H4 (cell line): ENCODE measurements around the gene CD22. TPM values are rescaled to one million over a fixed set of nuclear protein-coding genes. Genes with fewer than 3 reads are reported as not detected.
A peak's percentile ranks its signal among the peaks of the same experiment; 100 is the strongest.

Experiments used
- DNase-seq: peaks from one replicate; pipeline ENCODE4 v3.0.0-alpha.2; 2015; ENCODE audit warnings: low spot score
- total RNA-seq: library from RNA; depleted of rRNA; stranded (reverse); fragments of >200 nt; shearing (Covaris generic); gene quantifications from 2 replicates; pipeline ENCODE4 v1.2.3, GENCODE V29; 2014

Gene CD22
- total RNA-seq, 1 experiment from 2014 or later = 1.9 TPM

DNA sequence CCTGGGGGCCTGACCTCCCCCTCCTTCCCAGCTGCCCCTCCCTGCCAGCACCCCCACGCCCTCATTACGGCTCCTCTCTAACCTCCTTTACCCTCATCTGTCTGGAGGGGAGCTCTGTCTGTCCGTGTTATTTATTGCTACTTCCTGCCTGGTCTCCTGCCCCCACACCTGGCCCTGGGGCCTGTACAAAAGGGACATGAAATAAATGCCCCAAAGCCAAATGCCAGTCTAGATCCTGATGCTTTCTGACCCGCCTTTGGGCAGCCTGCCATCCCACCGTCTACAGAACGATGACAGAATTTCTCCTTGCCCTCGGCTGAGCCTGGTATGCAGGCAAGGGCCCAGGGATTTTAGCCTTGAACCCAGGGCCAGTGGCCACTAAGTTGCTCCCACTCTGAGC, 15.4 kb upstream of the CD22 start:
- peak; percentile 61 for DNase-seq

DNA sequence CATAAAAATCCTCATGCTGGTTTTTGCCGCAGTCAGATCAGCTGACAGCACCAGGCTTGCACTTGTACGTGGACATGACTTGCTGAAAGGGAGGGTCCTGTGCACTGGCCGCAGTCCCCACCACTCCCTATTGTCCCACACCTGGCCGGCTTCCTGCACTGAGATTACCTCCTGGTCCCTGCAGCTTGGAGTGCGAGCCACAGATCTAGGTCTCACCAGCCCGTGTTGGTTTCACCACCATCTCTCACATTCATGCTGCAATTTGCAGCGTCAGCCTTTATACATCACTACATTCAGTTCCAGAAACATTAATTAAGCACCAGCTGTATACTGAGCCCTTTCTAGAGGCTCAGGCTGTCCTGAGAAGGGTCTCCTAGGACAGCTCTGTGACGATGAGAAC, 15.0 kb upstream of the CD22 start:
- no peak for DNase-seq

DNA sequence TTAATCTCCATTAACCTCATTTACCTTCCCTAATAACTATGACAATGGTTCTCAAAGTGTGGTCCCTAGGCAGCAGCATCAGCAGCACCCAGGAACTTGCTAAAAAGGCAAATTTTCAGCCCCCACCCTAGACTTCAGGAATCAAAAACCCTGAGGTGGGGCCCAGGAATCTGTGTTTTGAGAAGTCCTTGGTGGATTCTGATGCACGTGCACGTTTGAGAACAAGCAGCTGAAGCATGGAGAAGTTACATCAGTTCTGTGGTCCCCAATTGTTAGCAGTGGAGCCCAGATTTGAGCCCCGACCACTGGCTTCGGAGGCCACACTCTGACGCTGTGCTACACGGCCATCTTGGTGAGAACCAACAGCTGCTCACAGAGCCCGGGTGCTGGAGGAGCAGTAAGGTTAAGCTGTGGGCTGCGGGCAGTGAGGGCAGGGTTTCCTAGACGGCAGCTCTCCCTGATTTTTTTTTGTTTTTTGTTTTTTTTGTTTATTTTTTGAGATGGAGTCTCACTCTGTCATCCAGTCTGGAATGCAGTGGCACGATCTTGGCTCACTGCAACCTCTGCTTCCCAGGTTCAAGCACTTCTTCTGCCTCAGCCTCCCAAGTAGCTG, 14.0 kb upstream of the CD22 start:
- DNase-seq = no peak

DNA sequence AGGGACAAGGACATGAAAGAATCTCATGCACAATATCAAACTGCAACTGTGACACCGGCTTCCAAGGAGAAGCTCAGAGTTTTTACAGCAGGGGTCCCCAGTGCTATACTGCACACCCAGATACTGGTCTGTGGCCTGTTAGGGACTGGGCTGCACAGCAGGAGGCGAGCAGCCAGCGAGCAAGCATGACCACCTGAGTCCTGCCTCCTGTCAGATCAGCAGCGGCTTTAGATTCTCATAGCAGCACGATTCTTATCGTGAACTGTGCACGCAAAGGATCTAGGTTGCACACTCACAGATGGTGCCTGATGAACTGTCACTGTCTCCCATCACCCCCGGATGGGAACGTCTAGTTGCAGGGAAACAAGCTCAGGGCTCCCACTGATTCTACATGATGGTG, 13.1 kb upstream of the CD22 start:
- DNase-seq = no peak

DNA sequence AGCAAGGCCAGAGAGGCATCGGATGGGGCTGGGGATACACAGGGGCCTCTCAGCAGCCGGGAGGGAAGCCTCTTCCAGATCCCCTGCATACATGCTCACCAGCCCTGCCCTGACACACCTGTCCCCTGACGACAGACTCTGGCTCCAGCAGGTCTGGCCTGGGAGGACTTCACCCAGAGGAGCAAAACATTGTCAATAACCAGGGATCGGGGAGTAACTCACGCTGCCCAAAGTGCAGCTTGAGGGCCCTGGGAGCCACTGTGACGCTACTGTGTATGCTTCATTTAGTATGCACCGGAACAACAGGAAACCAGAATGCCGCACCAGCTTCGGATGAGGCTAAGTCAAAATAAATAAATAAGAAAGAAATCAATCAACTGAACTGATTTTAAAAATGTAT, 12.4 kb upstream of the CD22 start:
- no peak for DNase-seq

DNA sequence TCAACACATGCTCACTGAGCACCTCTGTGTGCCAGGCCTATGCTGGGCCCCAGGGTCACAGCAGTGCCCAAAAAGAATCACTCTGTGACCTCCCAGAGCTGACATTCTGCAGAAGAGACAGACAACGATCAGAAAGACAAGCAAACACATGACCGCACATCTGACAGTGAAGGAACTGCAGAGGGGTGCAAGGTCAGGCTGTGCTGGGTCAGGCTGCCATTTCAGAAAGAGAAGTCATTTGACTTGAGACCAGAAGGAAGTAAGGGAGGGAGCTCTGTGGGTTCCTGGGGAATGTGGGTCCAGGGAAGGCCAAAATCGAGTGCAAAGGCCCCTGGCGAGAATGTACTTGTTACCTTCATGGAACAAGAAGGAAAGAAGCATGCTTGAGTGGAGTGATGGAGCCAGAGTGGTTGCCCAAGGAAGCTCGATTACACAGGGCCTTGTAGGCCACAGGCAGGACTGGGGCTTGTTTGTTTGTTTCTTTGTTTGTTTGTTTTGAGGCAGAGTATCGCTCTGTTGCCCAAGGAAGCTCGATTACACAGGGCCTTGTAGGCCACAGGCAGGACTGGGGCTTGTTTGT, 11.4 kb upstream of the CD22 start:
- no peak for DNase-seq

DNA sequence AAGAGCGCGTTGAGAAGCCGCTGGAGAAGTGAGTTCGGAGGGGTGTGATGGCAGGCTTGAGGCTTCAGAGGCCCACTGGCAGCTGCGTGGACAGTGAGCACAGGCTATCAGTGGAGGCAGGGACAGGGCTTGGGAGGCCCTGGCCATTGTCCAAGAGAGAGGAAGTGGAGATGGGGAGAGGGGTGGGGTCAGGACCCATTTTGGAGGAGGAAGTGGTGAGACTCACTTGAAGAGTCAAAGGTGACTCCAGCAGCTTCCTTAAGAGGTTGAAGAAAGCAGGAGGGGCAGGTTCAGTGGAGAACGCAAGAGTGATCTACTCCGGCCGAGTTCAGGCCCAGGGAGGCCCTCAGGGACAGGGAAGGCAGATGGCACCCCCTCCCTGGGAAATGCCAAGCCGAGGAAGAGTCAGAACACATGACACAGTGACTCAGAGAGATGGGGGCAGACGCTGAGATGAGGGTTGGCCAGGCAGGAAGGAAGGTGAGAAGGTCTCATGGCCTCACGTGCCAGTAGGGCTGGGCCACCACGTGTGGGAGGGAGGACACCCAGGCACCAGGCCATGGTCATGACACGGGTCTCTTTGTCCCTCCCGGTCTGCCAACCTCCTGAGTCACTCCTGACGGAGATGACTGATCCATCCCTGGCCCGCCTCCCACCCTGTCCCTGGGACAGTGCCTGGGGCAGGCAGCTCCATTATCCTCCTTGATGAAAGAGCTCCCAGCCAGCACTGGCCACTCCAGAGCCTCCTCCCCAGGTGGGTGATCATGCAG, 10.1 kb upstream of the CD22 start:
- peak; percentile 99 for DNase-seq

DNA sequence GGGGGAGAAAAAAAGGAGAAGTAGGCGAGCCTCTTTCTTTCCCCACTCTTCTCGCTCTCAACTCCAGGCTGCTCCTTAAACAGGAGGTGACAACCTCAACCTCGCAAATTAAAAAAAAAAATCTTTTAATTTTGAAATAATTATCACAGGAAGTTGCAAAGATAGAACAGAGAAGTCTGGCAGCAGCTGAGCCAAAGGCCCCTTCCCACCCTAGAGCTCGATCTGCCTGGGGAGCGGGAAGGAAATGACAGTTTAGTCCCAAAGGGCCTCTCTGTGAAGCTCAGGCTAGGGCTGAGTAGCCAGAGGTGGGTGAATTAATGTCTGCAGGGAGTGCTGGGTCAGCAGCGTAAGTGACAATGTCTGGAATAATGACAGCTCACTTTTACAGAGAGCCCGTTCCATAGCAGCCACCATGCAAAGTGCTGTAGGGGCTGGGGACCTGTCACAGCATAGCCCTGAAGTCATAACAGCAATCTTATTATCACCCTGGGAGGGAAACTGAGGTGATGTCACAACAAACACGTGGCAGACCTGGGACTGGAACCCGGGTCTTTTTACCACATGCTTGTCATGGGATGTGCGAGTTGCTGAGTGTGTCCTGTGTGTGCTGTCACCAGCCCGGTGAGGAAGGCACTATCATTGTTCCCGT, 8.8 kb upstream of the CD22 start:
- no peak for DNase-seq

DNA sequence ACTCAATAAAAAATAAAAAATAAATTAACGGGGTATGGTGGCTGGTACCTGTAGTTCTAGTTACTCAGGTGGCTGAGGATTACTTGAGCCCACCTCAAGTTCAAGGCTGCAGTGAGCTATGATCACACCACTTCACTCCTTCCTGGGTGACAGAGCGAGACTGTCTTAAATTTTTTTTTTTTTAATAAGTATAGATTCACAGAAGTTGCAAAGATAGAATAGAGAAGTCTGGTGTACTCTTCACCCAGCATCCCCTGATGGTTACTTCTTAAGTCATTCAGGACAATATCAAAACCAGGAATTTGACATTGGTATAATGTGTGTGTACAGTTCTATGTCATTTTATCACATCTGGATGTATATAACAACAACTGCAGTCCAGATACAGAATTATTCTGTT, 7.7 kb upstream of the CD22 start:
- DNase-seq = no peak

DNA sequence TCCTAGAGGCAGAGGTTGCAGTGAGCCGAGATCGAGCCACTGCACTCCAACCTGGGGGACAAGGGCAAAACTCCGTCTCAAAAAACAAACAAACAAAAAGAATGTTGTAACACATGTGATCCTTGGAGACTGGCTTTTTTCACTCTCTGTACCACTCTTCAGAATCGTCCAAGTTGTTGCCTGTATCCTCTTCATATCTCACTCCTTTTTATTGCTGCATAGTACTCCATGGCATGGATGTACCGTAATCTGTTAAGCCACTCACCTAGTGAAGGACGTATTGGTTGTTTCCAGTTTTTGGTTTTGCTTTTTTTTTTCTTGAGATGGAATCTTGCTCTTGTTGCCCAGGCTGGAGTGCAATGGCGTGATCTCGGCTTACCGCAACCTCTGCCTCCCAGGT, 7.0 kb upstream of the CD22 start:
- no peak for DNase-seq

DNA sequence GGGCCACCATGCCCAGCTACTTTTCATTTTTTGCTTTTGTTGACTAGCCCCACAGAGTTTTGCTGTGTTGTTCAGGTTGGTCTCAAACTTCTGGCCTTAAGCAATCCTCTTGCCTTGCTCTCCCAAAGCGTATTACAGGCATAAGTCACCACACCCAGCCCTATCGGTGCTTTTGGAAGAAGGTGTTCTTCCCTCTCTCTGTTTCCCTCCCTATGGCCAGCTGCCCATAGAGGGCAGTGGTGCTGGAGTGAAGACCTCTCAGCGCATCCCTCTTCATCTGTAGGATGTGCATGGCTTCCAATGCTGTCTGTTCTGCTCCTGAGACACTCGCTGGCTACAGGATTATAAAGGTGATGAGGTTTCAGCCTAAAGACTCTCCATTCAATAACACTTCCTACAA, 1.3 kb upstream of the CD22 start:
- DNase-seq = no peak

DNA sequence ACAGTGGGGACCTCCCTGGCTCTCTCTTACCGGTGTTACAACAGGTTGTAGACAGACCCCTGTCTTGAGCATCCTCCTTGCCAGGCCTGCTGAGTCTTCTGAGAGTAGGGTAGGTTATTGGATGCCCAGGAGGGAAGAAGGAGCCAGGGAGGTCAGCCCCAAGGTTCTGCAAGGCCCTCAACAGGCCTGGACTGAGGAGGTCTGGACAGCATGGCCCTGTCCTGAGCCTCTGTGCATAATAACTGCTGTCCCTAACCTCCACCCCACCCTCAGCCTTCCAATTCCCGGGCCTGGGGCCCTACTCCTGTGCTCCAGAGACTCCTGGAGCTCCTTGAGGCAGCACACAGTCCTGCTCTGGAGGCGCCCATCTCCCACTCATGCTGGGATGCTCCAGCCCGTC, 336 bp downstream of the CD22 start:
- DNase-seq = no peak

DNA sequence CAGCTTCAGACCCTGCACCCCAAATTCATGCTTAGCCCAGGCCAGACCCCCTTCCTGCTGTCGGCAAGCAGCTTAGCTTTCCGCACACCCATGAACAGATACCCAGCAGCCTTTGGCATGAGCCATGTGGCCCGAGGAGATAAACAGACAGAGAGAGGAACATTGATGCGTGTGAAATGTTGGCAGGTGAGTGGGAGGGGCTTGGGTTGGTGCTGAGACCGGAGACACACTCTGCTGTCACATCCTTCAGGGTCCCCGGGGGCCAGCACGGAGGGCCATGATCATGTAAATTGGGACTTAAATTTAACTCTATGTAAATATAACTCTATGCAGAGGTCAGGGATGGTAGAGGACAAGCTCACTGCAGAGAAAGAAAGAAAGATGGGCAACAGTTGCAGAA, 1.5 kb downstream of the CD22 start:
- DNase-seq = no peak

DNA sequence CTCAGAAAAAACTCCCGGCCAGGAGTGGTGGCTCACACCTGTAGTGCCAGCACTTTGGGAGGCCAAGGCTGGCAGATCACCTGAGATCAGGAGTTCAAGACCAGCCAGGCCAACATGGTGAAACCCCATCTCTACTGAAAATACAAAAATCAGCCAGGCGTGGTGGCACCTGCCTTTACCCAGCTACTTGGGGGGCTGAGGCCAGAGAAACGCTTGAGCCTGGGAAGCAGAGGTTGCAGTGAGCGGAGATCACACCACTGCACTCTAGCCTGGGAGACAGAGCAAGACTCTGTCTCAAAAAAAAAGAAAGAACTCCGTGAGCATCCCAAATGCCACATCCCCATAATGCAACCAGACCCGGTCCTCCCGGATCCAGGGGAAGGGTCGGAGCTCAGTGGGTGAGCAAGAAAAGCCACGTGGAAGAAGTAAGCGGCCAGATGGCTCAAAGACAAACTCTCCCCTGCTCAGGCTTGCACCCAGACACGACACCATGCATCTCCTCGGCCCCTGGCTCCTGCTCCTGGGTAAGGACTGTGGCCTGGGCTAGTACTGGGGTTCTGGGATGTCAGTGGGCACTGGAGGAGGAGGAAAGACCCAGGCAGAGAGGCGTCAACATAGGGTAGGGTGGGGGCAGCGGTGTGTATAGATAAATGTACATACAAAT, 2.7 kb downstream of the CD22 start:
- DNase-seq = no peak

DNA sequence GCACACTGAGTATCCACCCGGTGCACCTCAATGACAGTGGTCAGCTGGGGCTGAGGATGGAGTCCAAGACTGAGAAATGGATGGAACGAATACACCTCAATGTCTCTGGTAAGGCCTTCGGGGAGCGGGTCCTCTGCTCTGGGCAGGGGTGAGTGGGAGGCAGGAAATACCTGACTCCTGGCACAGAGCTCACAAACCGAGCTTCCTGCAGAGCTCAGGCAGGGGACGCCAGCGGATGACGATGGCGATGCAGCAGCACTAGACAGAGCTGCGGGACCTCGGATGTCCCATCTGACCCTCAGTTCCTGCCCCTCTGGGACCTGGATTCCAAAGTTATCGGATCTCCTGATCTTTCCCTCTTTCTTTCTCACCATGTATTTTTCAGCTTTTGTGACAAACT, 3.8 kb downstream of the CD22 start:
- DNase-seq = no peak

DNA sequence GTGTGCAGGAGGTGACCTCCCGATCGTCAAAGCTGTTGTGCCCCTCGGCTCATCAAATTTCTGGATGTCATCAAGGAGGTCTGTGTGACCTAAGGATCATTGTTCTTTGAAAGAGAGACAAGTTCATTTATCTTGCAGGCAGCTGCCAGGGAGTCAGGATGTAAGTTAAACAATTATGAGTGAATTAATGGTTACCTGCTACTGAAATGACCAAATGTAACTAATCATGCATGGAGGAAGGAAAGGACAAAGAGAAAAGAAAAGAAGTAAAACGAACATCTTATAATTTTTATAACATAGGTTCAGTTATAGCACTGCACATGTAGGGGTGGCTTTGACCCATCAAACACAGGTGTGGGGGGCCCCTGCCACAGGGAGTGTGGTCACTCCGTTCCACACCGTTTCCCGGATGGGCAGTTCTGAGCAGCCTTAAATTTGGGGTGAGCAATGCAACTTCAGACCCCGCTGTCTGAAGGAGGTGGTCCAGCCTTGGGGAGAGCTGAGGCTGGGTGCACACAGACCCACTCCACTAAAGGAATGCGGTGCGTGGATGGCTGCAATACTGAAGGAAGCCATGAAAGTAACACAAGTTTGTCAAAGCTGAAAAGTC, 5.3 kb downstream of the CD22 start:
- DNase-seq = no peak

DNA sequence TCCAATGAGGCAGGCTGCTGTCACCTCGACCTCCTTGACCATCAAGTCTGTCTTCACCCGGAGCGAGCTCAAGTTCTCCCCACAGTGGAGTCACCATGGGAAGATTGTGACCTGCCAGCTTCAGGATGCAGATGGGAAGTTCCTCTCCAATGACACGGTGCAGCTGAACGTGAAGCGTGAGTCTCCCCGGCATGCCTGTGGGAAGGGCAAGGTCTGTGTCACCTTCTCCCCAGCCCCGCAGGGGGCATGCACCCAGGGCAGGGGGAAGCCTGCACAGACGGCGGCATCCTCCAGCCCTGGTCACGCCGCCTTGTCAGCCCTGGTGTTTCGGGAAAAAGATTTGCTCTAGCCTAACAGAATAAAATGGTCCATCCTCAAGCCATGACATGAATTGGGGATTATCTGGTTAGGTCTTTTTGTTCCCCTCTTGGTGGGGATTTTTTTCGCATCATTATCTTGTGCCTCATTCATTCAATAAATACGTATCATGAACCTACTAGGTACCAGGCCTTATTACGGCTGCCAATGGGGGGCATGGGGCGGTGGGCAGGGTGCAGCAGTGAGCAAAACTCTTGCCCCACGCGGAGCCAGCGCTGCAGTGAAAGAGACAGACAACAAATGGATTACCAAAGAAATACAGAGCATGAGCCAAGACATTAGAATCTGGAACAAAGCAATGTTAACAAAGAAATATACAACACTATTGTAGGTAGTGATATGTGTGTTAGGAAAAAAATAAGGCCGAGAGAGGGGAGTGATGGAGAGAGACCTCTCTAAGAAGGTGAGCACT, 7.4 kb downstream of the CD22 start:
- DNase-seq = no peak

DNA sequence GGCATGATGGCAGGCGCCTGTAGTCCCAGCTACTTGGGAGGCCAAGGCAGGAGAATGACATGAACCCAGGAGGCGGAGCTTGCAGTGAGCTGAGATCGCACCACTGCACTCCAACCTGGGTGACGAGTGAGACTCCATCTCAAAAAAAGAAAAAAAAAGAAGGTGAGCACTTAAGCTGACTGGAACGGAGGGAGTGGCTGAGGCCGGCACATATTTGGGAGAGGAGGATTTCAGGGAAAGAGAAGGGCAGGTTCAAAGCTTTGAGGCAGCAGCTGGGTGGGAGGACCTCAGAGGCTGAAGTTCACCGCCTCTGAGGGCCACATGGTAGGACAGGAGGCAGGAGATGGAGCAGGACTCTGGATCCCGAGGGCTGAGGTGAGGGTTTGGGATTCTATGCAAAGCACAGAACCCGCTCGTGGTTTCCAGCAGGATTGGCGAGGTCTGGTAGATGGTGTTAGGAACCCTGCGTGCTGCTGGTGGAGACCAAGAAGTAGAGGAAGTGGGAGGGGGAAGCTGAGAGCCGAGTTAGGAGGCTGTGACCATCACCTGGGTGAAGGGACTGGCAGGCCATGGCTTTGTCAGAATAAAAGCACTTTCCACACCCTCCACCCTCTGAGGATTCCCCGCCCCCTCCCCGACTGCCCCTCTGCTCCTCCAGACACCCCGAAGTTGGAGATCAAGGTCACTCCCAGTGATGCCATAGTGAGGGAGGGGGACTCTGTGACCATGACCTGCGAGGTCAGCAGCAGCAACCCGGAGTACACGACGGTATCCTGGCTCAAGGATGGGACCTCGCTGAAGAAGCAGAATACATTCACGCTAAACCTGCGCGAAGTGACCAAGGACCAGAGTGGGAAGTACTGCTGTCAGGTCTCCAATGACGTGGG, 8.4 kb downstream of the CD22 start:
- no peak for DNase-seq

DNA sequence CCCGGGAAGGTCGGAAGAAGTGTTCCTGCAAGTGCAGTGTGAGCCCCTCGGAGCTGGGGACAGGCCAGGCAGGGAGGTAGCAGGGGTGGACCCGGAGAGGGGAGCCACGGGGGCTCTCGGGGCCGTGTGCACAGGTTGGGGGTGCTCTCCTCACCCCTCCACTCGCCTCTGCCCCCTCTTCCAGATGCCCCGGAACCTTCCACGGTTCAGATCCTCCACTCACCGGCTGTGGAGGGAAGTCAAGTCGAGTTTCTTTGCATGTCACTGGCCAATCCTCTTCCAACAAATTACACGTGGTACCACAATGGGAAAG, 9.0 kb downstream of the CD22 start:
- no peak for DNase-seq

DNA sequence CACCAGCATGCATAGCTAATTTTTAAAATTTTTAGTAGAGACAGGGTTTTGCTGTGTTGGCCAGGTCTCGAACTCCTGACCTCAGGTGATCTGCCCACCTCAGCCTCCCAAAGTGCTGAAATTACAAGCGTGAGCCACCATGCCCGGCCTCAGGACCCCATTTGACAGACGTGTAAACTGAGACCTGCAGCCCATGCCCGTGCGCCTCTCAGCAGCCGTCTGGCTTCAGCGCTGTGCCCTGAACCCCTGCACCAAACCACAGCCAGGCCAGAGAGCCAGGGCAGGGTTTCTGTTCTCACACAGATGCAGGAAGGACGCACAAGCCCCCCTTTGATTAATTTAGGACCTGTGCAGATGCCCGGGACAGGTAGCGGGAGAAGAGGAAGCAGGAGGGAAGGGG, 11.4 kb downstream of the CD22 start:
- DNase-seq = peak; percentile 2
